Measurements from ENCODE around the gene HOXB2.
A peak's percentile ranks its signal among the peaks of the same experiment; 100 is the strongest.

The HOXB2 gene

GRCh38 chr17:48543107-48543853 is 1.6 kb downstream of the HOXB2 start:
- Histone ChIP-seq H3K4me1 (ENCODE audit: control insufficient read depth, insufficient read depth, low read length) (peaks cover 36% of the 10 kb centered on the region), H3K27ac (ENCODE audit: extremely low read depth, low read depth, low read length) (peak overlapping the region; percentile 100)
- POLR2A ChIA-PET: interaction anchor here (0.5 to 2.3 kb wide), 5 partner anchors 12 to 245 kb away, joined by 3 to 17 read pairs (median 5); partner anchors contain the start of gene HOXB4

More at GRCh38 chr17:48543107-48543853, 1.6 kb downstream of the HOXB2 start:
- H3K4me3 ChIP-seq (ENCODE audit: low read depth, low read length): peak overlapping the region; percentile 79
- H3K36me3 ChIP-seq (ENCODE audit: control insufficient read depth in 2 of 2, insufficient read depth in 1 of 2, low read length in 2 of 2): peaks cover 0 to 11% of the 10 kb centered on the region in 2 experiments; a peak in 2 of 3 replicates
- TF ChIP-seq ZNF335 (tag by site-specific recombination; conservative IDR thresholded peaks at IDR 0.05) (peak; percentile 90), BCL11A (tag by site-specific recombination; IDR thresholded peaks at IDR 0.05; ENCODE audit: low read depth) (peak; percentile 21; the same call in 1 of the 2 replicates), PRDM6 (tag by site-specific recombination; IDR thresholded peaks at IDR 0.05) (no peak), ZNF449 (tag by site-specific recombination; IDR thresholded peaks at IDR 0.05) (peak; percentile 80), ZEB2 (tag by site-specific recombination; IDR thresholded peaks at IDR 0.05) (peak; percentile 24; the same call in 1 of the 2 replicates), ZBTB48 (tag by site-specific recombination; IDR thresholded peaks at IDR 0.05) (0 out of 2 replicates have a peak, but pooled peaks have one; percentile 32), CTCF (tag by site-specific recombination; IDR thresholded peaks at IDR 0.05) (peak; percentile 61), REST (tag by site-specific recombination; IDR thresholded peaks at IDR 0.05) (peak; percentile 39; the same call in 1 of the 2 replicates), PATZ1 (tag by site-specific recombination; IDR thresholded peaks at IDR 0.05) (peak; percentile 55; the same call in 1 of the 2 replicates), ZBTB20 (tag by site-specific recombination; IDR thresholded peaks at IDR 0.05) (peak; percentile 66), MYNN (tag by site-specific recombination; IDR thresholded peaks at IDR 0.05; ENCODE audit: borderline replicate concordance) (no peak), ZNF626 (tag by site-specific recombination; IDR thresholded peaks at IDR 0.05) (no peak), SCRT1 (tag by site-specific recombination; IDR thresholded peaks at IDR 0.05; ENCODE audit: borderline replicate concordance) (no peak), KLF8 (tag by site-specific recombination; IDR thresholded peaks at IDR 0.05) (peak; percentile 26; the same call in 1 of the 2 replicates), ZBTB11 (tag by site-specific recombination; conservative IDR thresholded peaks at IDR 0.05; ENCODE audit: low read depth) (0 out of 2 replicates have a peak, but pooled peaks have one; percentile 22), PRDM1 (tag by site-specific recombination; IDR thresholded peaks at IDR 0.05) (no peak), ZFP37 (tag by site-specific recombination; IDR thresholded peaks at IDR 0.05) (peak; percentile 50; the same call in 1 of the 2 replicates), ZBTB26 (tag by site-specific recombination; optimal IDR thresholded peaks at IDR 0.05) (peak; percentile 91), ZNF629 (tag by site-specific recombination; IDR thresholded peaks at IDR 0.05) (peak; percentile 25; the same call in 1 of the 2 replicates), OSR2 (tag by site-specific recombination; IDR thresholded peaks at IDR 0.05) (no peak)
- CTCF ChIA-PET: interaction anchor here (0.6 to 2.6 kb wide), 7 partner anchors 21 to 225 kb away, joined by 3 to 9 read pairs (median 3); no protein-coding TSS in a partner anchor
- no peaks in the 10 kb centered on the region for H3K9me3 ChIP-seq (ENCODE audit: control insufficient read depth, insufficient read depth, low read depth, low read length)
